ENCODE measurements around the gene LRP1B. TPM values are rescaled to one million over a fixed set of nuclear protein-coding genes. Genes with fewer than 3 reads are reported as not detected.
"Not testable (repeated sequence)": the region's sequence is repeated elsewhere in the genome, so short reads cannot be mapped to it uniquely, and the experiment has no call there.

Gene LRP1B
- total RNA-seq, 1 donor from 2014 or later = not detected

DNA sequence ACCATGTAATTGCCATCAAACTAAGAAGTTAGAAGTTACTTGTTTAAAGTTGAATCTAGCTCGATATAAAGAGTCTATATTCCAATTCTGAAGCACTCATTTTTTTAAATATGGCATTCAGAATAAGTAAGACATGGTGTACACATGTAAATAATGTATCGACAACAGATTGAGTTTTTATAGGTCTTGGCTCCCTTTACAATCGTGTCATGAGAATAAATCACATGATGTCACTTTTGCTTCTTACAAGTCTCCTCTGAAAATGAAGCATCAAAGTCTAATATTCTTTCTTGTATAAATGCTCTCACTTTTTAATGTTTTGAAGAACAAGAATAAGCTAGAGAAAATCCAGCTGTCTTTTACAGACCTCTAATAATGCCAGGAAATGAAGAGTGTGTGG, 33.1 kb downstream of the LRP1B start:
- Mint-ChIP-seq H3K27me3 (no peaks in the 10 kb centered on the region), H3K36me3 (ENCODE audit: low read depth) (no peaks in the 10 kb centered on the region), H3K9me3 (no peaks in the 10 kb centered on the region), H3K4me1 (no peaks in the 10 kb centered on the region), H3K4me3 (no peak overlapping the region), H3K27ac (no peak overlapping the region)
- intact Hi-C loops (cut with micrococcal nuclease) = no loop called here
- ATAC-seq (ENCODE audit: low read depth) (no peak), DNase-seq (no peak)
- ChIA-PET POLR2A (no interaction called here), CTCF (no interaction called here)
- TF ChIP-seq, protein P1, sequence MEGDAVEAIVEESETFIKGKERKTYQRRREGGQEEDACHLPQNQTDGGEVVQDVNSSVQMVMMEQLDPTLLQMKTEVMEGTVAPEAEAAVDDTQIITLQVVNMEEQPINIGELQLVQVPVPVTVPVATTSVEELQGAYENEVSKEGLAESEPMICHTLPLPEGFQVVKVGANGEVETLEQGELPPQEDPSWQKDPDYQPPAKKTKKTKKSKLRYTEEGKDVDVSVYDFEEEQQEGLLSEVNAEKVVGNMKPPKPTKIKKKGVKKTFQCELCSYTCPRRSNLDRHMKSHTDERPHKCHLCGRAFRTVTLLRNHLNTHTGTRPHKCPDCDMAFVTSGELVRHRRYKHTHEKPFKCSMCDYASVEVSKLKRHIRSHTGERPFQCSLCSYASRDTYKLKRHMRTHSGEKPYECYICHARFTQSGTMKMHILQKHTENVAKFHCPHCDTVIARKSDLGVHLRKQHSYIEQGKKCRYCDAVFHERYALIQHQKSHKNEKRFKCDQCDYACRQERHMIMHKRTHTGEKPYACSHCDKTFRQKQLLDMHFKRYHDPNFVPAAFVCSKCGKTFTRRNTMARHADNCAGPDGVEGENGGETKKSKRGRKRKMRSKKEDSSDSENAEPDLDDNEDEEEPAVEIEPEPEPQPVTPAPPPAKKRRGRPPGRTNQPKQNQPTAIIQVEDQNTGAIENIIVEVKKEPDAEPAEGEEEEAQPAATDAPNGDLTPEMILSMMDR (IDR thresholded peaks at IDR 0.05) = no peak

DNA sequence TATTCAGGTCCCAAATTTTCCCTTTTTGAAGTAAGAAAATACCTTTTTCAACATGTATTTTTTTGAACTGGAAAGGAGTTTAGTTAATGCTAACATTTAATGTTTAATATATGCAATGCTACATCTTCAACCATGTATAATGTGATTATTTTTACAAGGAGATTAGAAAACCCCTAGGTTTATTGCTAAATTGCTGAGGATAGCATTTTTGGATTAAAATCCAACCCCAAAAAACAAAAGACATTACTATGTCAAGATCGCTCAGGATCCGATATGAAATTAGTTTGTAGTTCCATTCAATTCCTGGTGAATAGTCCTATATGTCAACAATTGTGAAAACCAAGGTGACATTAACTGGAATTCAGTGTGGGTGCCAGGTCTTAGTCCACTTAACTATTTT, 35.2 kb downstream of the LRP1B start:
- ATAC-seq (ENCODE audit: low read depth) = no peak
- ChIA-PET CTCF (no interaction called here), POLR2A (no interaction called here)

DNA sequence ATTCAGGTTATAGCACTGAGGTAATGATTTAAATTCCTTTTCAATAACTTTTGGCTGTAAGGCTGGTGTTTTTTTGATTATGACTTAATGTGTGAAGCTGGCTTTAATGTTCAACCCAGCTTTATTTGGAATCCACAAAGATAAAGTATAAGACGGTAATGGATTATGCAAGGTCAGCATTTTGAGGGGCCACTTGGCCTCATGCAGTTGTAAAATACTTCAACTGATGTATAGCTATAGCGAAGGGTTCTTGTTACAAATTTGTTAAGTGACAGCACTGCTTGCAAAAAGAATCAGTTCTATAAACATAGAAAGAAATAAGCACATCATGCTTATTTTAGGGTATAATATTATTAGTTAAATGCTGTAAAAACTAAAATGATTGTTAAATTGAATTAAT, 36.6 kb downstream of the LRP1B start:
- ChIA-PET POLR2A (no interaction called here), CTCF (no interaction called here)
- TF ChIP-seq, protein P1 (IDR thresholded peaks at IDR 0.05) = no peak
- H3K36me3 Mint-ChIP-seq (ENCODE audit: low read depth) = no peaks in the 10 kb centered on the region
- no peak overlapping the region for H3K4me3 Mint-ChIP-seq
- no peak overlapping the region for H3K27ac Mint-ChIP-seq
- DNase-seq (no peak), ATAC-seq (ENCODE audit: low read depth) (no peak)
- intact Hi-C loops (cut with micrococcal nuclease) = no loop called here
- no peaks in the 10 kb centered on the region for H3K4me1 Mint-ChIP-seq
- no peaks in the 10 kb centered on the region for H3K9me3 Mint-ChIP-seq
- no peaks in the 10 kb centered on the region for H3K27me3 Mint-ChIP-seq

More for the DNA sequence above, 35.2 kb downstream of the LRP1B start:
- TF ChIP-seq, protein P1 (IDR thresholded peaks at IDR 0.05) = no peak
- intact Hi-C loops (cut with micrococcal nuclease) = no loop called here
- Mint-ChIP-seq H3K4me1 (no peaks in the 10 kb centered on the region), H3K27me3 (no peaks in the 10 kb centered on the region), H3K36me3 (ENCODE audit: low read depth) (no peaks in the 10 kb centered on the region), H3K4me3 (no peak overlapping the region), H3K9me3 (no peaks in the 10 kb centered on the region), H3K27ac (no peak overlapping the region)
- no peak for DNase-seq

DNA sequence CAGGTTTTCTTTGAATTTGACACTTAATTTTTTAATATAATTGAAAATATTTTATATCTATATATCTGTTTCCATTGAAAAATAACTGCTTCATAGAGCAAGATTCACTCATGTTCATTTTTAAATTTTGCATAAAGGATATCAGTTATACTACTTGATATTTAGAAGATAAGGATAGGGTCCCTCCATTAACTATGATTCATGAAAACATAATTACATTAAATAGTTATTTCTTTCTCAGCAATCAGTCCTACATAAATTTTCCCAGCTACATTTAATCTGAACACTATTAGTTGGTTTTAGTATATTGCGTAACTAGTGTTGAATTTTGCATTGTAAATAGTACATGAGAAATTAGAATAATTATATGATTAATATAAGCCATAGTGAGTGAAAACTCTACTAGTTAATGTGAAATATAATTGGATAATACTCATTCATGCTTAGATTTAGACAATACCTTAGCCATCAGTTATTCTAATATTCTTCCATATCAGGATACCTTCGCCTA, 42.7 kb downstream of the LRP1B start:
- ATAC-seq (ENCODE audit: low read depth) (no peak), DNase-seq (no peak)
- Mint-ChIP-seq H3K27ac (no peak overlapping the region), H3K9me3 (no peaks in the 10 kb centered on the region), H3K27me3 (no peaks in the 10 kb centered on the region), H3K4me1 (no peaks in the 10 kb centered on the region), H3K36me3 (ENCODE audit: low read depth) (no peaks in the 10 kb centered on the region), H3K4me3 (no peak overlapping the region)
- ChIA-PET CTCF (no interaction called here), POLR2A (no interaction called here)
- TF ChIP-seq, protein P1 (IDR thresholded peaks at IDR 0.05) = no peak
- intact Hi-C loops (cut with micrococcal nuclease) = no loop called here

DNA sequence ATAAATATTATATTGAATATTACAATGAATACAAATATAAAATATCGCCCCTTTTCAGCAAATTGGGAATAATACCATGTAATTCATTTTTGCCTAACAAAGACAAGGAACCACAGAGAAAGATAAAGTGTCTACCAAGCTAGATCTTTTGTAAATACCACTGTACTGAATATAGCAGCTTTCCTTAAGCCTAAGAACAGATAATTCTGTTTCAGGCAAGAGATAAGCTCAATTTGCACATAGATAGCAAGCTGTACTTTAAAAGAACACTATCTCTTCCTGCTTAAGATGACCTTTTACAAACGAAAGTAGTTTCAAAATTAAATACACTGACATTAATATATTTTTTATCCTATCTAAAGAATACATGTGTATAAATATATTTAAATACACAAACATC, 43.2 kb downstream of the LRP1B start:
- H3K36me3 Mint-ChIP-seq (ENCODE audit: low read depth); intact Hi-C loops (cut with micrococcal nuclease); ATAC-seq (ENCODE audit: low read depth); DNase-seq; CTCF ChIA-PET; POLR2A ChIA-PET; H3K27ac Mint-ChIP-seq; H3K4me1 Mint-ChIP-seq; H3K4me3 Mint-ChIP-seq; H3K9me3 Mint-ChIP-seq; H3K27me3 Mint-ChIP-seq: not testable (repeated sequence)

DNA sequence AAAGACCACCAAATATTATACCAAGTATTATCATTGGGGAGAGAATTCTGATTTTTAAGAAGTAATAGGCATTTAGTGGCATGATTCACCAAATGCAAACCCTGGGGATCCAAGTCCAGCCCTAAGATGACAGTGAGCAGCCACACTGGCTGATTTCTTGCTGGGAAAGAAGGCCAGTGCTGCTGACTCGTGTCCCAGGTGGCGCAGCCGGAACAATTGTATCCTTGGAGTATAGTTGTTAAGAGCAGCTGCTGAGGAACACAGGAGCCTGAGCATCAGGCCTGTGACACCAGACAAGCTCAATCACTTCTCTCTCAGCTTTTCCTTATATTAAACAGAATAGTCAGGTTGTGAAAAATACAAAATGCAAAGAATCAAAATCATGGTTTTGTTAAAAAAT, 48.4 kb downstream of the LRP1B start:
- no peaks in the 10 kb centered on the region for H3K9me3 Mint-ChIP-seq
- H3K4me3 Mint-ChIP-seq = no peak overlapping the region
- no peak overlapping the region for H3K27ac Mint-ChIP-seq
- H3K36me3 Mint-ChIP-seq (ENCODE audit: low read depth) = no peaks in the 10 kb centered on the region
- ATAC-seq (ENCODE audit: low read depth) (no peak), DNase-seq (no peak)
- TF ChIP-seq, protein P1 (IDR thresholded peaks at IDR 0.05) = no peak
- CTCF ChIA-PET = no interaction called here
- no peaks in the 10 kb centered on the region for H3K4me1 Mint-ChIP-seq
- POLR2A ChIA-PET = no interaction called here
- no peaks in the 10 kb centered on the region for H3K27me3 Mint-ChIP-seq
- intact Hi-C loops (cut with micrococcal nuclease) = no loop called here

Data from activated B cell treated with CpG ODN at 0.5 μM for 24 hours (primary cell).